Mucosa of descending colon (tissue), 3 donors: ENCODE results near the gene TMPRSS4. TPM values are rescaled to one million over a fixed set of nuclear protein-coding genes. Genes with fewer than 3 reads are reported as not detected.

Experiments used
- ATAC-seq: fragments of 200-7000 bp; cut with Tn5 transposase; one replicate; pipeline ENCODE4 v1.9.1; 2020; ENCODE audit warnings: mild to moderate bottlenecking, moderate library complexity
- DNase-seq, 3 donors: peaks; one replicate each; pipeline ENCODE4 v3.0.0-alpha.2; 2020
- H3K36me3 ChIP-seq: fragments of 200-600 bp; one replicate; pipeline ENCODE4 v1.8.0; 2021; ENCODE audit warnings: low read depth, mild to moderate bottlenecking
- H3K4me1 ChIP-seq: fragments of 200-600 bp; one replicate; pipeline ENCODE4 v1.8.0; 2021; ENCODE audit warnings: low read depth, mild to moderate bottlenecking
- H3K4me3 ChIP-seq: fragments of 200-600 bp; one replicate; pipeline ENCODE4 v1.8.0; 2021; ENCODE audit warnings: mild to moderate bottlenecking
- H3K9me3 ChIP-seq: fragments of 200-600 bp; one replicate; pipeline ENCODE4 v1.8.0; 2021; ENCODE audit warnings: mild to moderate bottlenecking
- CTCF ChIP-seq: fragments of 200-600 bp; IDR thresholded peaks from one replicate; pipeline ENCODE4 v1.8.0; 2022; ENCODE audit warnings: antibody characterized with exemption, mild to moderate bottlenecking
- intact Hi-C, 2 donors: fragments of 100-400 bp; cut with DNase I in 1 of 2; cut with micrococcal nuclease in 1 of 2; formaldehyde crosslinking; loops; one replicate each; pipeline versions ENCODE4 v1.11.0 to v1.11.1; 2022; cut with DNase I, micrococcal nuclease
- total RNA-seq, 3 donors: library from RNA; stranded (reverse); fragmentation: NEBNext Ultra II Directional in 2 of 3; extraction: Animal tissue kit (Norgen Biotek cat#: 25700) in 2 of 3; gene quantifications; one replicate each; pipeline versions ENCODE4 v1.2.1 to v1.2.4, GENCODE V29; 2021 to 2023
- donor health status: DM: no; HTN: no; CAD: no; lungs with moderate emphysema.
- donor health status: DM: no; HTN: no; CAD: no.
- donor health status: DM: no; HTN: yes; CAD: no.

Gene TMPRSS4
- total RNA-seq, 3 donors from 2014 or later: 159 to 648 (median 243) TPM

GRCh38 chr11:118166641-118167040 is 89.8 kb downstream of the TMPRSS4 start:
- Histone ChIP-seq H3K4me3 (no peak overlapping the region), H3K4me1 (peaks cover 3% of the 10 kb centered on the region), H3K9me3 (no peaks in the 10 kb centered on the region), H3K36me3 (no peaks in the 10 kb centered on the region)
- DNase-seq: no peak
- intact Hi-C loops: no loop called here
- TF ChIP-seq CTCF: no peak
- no peak for ATAC-seq

- DNase-seq (no peak), ATAC-seq (no peak)
- Histone ChIP-seq H3K36me3 (no peaks in the 10 kb centered on the region), H3K9me3 (no peaks in the 10 kb centered on the region), H3K4me3 (no peak overlapping the region), H3K4me1 (peaks cover 7% of the 10 kb centered on the region)
- no peak for TF ChIP-seq CTCF
- intact Hi-C loops: no loop called here
Observed at GRCh38 chr11:118167253-118167652, 90.4 kb downstream of the TMPRSS4 start.

GRCh38 chr11:118167906-118168305 is 91.0 kb downstream of the TMPRSS4 start:
- DNase-seq: no peak
- Histone ChIP-seq H3K9me3 (no peaks in the 10 kb centered on the region), H3K4me3 (no peak overlapping the region), H3K4me1 (peaks cover 7% of the 10 kb centered on the region), H3K36me3 (no peaks in the 10 kb centered on the region)
- no peak for TF ChIP-seq CTCF
- intact Hi-C loops: no loop called here
- no peak for ATAC-seq

GRCh38 chr11:118168316-118168715 is 91.4 kb downstream of the TMPRSS4 start:
- intact Hi-C loops: no loop called here
- ATAC-seq (no peak), DNase-seq (no peak)
- peaks cover 7% of the 10 kb centered on the region for H3K4me1 ChIP-seq
- H3K9me3 ChIP-seq: no peaks in the 10 kb centered on the region
- TF ChIP-seq CTCF: no peak
- no peaks in the 10 kb centered on the region for H3K36me3 ChIP-seq
- no peak overlapping the region for H3K4me3 ChIP-seq

- intact Hi-C loops: no loop called here
- no peak for TF ChIP-seq CTCF
- Histone ChIP-seq H3K9me3 (no peaks in the 10 kb centered on the region), H3K4me1 (peaks cover 7% of the 10 kb centered on the region), H3K36me3 (no peaks in the 10 kb centered on the region), H3K4me3 (no peak overlapping the region)
- DNase-seq: no peak
- ATAC-seq: no peak
Observed at GRCh38 chr11:118168751-118169150, 91.9 kb downstream of the TMPRSS4 start.
